Measurements from ENCODE around the gene ATG101.

Gene ATG101

GRCh38 chr12:52037248-52037861, 32.4 kb upstream of the ATG101 start:
- Histone ChIP-seq H3K4me3 (peak overlapping the region; percentile 93), H3K9ac (ENCODE audit: insufficient read length) (peak overlapping the region; percentile 90), H3K27ac (peak overlapping the region; percentile 22; the same call in 1 of the 2 replicates), H3K9me3 (ENCODE audit: low read depth, low read length) (no peaks in the 10 kb centered on the region), H3K36me3 (ENCODE audit: insufficient read depth, low read length) (no peaks in the 10 kb centered on the region; the same call in 1 of the 2 replicates)
- no peak for DNase-seq (ENCODE audit: low read depth, low spot score)
- no peak for TF ChIP-seq FOXP2 (optimal IDR thresholded peaks at IDR 0.05; ENCODE audit: control extremely low read depth, extremely low read length, insufficient read depth)
- no peak for TF ChIP-seq POLR2AphosphoS5 (IDR thresholded peaks at IDR 0.05; ENCODE audit: borderline replicate concordance, low read depth, low read length)
- no peak for TF ChIP-seq EZH2 (IDR thresholded peaks at IDR 0.05)

DNA sequence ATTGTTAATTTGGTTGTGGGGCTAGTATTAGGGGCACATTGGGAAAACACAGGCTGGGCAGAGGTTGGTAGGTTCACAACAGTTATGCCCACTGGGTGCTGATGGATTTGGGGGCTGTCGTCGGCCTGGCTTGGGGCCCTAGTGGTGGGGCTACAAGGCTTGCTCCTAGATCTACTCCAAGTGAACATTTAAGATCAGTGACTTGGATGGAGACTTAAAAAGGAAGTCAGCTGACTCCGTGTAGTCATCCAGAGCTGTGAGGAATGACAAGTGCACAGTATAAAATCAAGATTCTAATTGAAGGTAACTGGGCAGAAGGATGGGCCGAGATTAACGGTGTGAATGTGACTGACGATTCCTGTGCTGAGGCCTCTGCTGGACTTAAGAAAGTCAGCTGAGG, 31.3 kb upstream of the ATG101 start:
- no peaks in the 10 kb centered on the region for H3K9me3 ChIP-seq (ENCODE audit: low read depth, low read length)
- no peaks in the 10 kb centered on the region; the same call in 1 of the 2 replicates for H3K36me3 ChIP-seq (ENCODE audit: insufficient read depth, low read length)
- TF ChIP-seq POLR2AphosphoS5 (IDR thresholded peaks at IDR 0.05; ENCODE audit: borderline replicate concordance, low read depth, low read length) (no peak), EZH2 (IDR thresholded peaks at IDR 0.05) (no peak), FOXP2 (optimal IDR thresholded peaks at IDR 0.05; ENCODE audit: control extremely low read depth, extremely low read length, insufficient read depth) (no peak)
- no peak overlapping the region for H3K27ac ChIP-seq
- H3K9ac ChIP-seq (ENCODE audit: insufficient read length), result peak overlapping the region; percentile 29
- DNase-seq (ENCODE audit: low read depth, low spot score), result no peak
- peak overlapping the region; percentile 93 for H3K4me3 ChIP-seq

- DNase-seq (ENCODE audit: low read depth, low spot score), result no peak
- Histone ChIP-seq H3K36me3 (ENCODE audit: insufficient read depth, low read length) (no peaks in the 10 kb centered on the region; the same call in 1 of the 2 replicates), H3K27ac (no peak overlapping the region), H3K4me3 (no peak overlapping the region), H3K9me3 (ENCODE audit: low read depth, low read length) (no peaks in the 10 kb centered on the region), H3K9ac (ENCODE audit: insufficient read length) (no peak overlapping the region)
- TF ChIP-seq EZH2 (IDR thresholded peaks at IDR 0.05), result no peak
- no peak for TF ChIP-seq FOXP2 (optimal IDR thresholded peaks at IDR 0.05; ENCODE audit: control extremely low read depth, extremely low read length, insufficient read depth)
Measured at GRCh38 chr12:52041035-52041434, 28.7 kb upstream of the ATG101 start.

- no peak overlapping the region for H3K9ac ChIP-seq (ENCODE audit: insufficient read length)
- no peaks in the 10 kb centered on the region; the same call in 1 of the 2 replicates for H3K36me3 ChIP-seq (ENCODE audit: insufficient read depth, low read length)
- TF ChIP-seq EZH2 (IDR thresholded peaks at IDR 0.05) (no peak), FOXP2 (optimal IDR thresholded peaks at IDR 0.05; ENCODE audit: control extremely low read depth, extremely low read length, insufficient read depth) (no peak), POLR2AphosphoS5 (IDR thresholded peaks at IDR 0.05; ENCODE audit: borderline replicate concordance, low read depth, low read length) (no peak)
- H3K27ac ChIP-seq, result no peak overlapping the region
- H3K4me3 ChIP-seq, result no peak overlapping the region
- DNase-seq (ENCODE audit: low read depth, low spot score), result no peak
- no peaks in the 10 kb centered on the region for H3K9me3 ChIP-seq (ENCODE audit: low read depth, low read length)
Measured at GRCh38 chr12:52041695-52042123, 28.1 kb upstream of the ATG101 start.

GRCh38 chr12:52042706-52043385, 26.9 kb upstream of the ATG101 start:
- no peak for TF ChIP-seq EZH2 (IDR thresholded peaks at IDR 0.05)
- no peak for TF ChIP-seq POLR2AphosphoS5 (IDR thresholded peaks at IDR 0.05; ENCODE audit: borderline replicate concordance, low read depth, low read length)
- no peak for TF ChIP-seq FOXP2 (optimal IDR thresholded peaks at IDR 0.05; ENCODE audit: control extremely low read depth, extremely low read length, insufficient read depth)
- H3K27ac ChIP-seq, result no peak overlapping the region
- no peak for DNase-seq (ENCODE audit: low read depth, low spot score)
- H3K9ac ChIP-seq (ENCODE audit: insufficient read length), result no peak overlapping the region
- no peaks in the 10 kb centered on the region for H3K9me3 ChIP-seq (ENCODE audit: low read depth, low read length)
- H3K36me3 ChIP-seq (ENCODE audit: insufficient read depth, low read length), result no peaks in the 10 kb centered on the region; the same call in 1 of the 2 replicates
- H3K4me3 ChIP-seq, result no peak overlapping the region

DNA sequence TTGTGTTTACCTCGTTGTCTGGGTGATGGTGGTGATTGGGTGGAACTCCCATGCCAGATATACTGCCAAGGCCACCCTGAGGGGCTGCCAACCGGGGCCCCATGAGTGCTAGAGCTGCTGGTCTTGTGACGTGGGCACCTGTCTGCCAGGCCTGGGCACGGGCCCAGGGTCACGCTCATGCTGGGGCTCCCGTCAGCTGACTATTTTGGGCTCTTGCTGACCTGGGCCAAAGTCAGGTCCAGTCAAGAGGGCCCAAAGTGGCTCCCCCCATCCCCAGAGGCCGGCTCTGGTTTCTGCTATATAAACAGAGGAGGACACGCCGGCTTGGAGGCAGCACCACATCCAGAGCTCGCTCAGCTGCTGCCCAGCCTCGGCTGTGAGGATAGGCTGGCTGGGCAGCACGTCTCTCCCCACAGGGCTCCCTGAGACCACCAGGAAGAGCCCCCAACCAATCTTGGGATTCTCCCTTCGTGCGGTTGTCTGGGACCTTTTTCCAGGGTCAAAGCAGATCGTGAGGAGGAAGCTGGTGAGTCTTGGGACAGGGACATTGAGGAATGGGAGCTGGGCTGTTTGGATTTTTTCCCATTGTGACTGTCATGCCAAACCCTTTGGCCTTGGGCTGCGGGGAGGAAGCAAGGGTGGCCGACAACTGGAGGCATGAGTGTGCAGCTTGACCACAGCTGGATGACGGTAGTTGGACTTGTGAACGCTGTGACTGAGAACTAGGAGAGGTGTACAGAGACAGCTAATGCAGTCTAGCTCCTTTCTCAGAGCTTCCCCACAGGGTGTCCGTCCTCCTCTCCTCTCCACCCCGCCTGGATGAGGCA, 26.2 kb upstream of the ATG101 start:
- no peak overlapping the region for H3K4me3 ChIP-seq
- H3K9me3 ChIP-seq (ENCODE audit: low read depth, low read length), result no peaks in the 10 kb centered on the region
- H3K9ac ChIP-seq (ENCODE audit: insufficient read length), result no peak overlapping the region
- DNase-seq (ENCODE audit: low read depth, low spot score), result no peak
- no peak overlapping the region for H3K27ac ChIP-seq
- H3K36me3 ChIP-seq (ENCODE audit: insufficient read depth, low read length), result no peaks in the 10 kb centered on the region; the same call in 1 of the 2 replicates
- no peak for TF ChIP-seq EZH2 (IDR thresholded peaks at IDR 0.05)
- no peak for TF ChIP-seq FOXP2 (optimal IDR thresholded peaks at IDR 0.05; ENCODE audit: control extremely low read depth, extremely low read length, insufficient read depth)
- no peak for TF ChIP-seq POLR2AphosphoS5 (IDR thresholded peaks at IDR 0.05; ENCODE audit: borderline replicate concordance, low read depth, low read length)

DNA sequence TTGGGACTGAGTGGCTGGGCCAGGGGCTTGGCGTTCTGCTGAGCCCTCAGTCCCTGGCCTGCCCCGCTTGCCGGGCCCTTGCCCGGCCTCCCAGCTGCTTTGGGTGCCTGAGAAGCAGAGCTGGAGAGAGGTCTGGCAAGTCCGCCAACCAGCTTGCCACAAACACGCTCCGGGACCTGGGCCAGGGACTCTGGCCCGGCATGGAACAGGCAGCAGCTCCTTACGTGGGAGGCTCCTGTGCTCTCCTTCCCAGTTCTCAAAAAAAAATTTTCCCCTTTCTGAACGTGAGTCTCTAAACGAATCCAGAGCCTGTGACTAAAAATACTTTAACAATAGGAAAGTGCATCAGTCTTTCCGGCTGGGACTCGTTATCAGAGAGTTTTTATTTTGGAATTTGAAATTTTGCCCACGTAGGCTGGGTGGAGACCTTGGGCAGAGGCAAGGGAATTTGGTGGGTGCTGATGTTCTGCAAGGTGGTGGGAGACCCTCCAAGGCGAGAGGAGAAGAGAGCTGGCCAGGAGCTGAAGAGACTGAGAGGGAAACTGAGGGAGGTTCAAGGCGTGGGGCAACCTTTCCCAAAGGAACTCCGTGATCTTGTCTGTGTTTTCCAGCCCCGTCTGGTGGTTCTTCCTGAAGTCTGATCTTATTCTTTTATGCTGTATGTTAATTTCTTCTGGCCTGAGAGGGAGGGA, 25.3 kb upstream of the ATG101 start:
- no peak for TF ChIP-seq FOXP2 (optimal IDR thresholded peaks at IDR 0.05; ENCODE audit: control extremely low read depth, extremely low read length, insufficient read depth)
- no peak for TF ChIP-seq EZH2 (IDR thresholded peaks at IDR 0.05)
- no peak for TF ChIP-seq POLR2AphosphoS5 (IDR thresholded peaks at IDR 0.05; ENCODE audit: borderline replicate concordance, low read depth, low read length)
- Histone ChIP-seq H3K4me3 (no peak overlapping the region), H3K9ac (ENCODE audit: insufficient read length) (no peak overlapping the region), H3K36me3 (ENCODE audit: insufficient read depth, low read length) (no peaks in the 10 kb centered on the region; the same call in 1 of the 2 replicates), H3K9me3 (ENCODE audit: low read depth, low read length) (no peaks in the 10 kb centered on the region), H3K27ac (0 out of 2 replicates have a peak overlapping the region, but pooled peaks have one; percentile 25)
- DNase-seq (ENCODE audit: low read depth, low spot score), result no peak
